GM12892 (cell line): ENCODE data around the gene AAK1.

Experiments used
- POLR2A ChIP-seq: IDR thresholded peaks from 2 replicates; pipeline ENCODE4 v1.6.1; 2011; ENCODE audit warnings: low read depth, low read length, control low read depth
- POLR2AphosphoS5 ChIP-seq: IDR thresholded peaks from 2 replicates; pipeline ENCODE4 v1.6.1; 2011; ENCODE audit warnings: low read depth, low read length, control low read depth

GRCh38 chr2:69524799-69525198 is 118.7 kb downstream of the AAK1 start:
- no peak for TF ChIP-seq POLR2A
- no peak for TF ChIP-seq POLR2AphosphoS5
